BE2C (cell line): ENCODE measurements around the gene TMC4.
"Not testable (repeated sequence)": the region's sequence is repeated elsewhere in the genome, so short reads cannot be mapped to it uniquely, and the experiment has no call there.

Source experiments
- DNase-seq: peaks from one replicate; pipeline ENCODE4 v3.0.0-alpha.2; 2020
- H3K27me3 ChIP-seq: fragments of 250-450 bp; sonication (Bioruptor Pico); 2 replicates; pipeline ENCODE4 v1.5.1; 2020; ENCODE audit warnings: mild to moderate bottlenecking
- H3K36me3 ChIP-seq: fragments of 250-450 bp; sonication (Bioruptor Pico); 2 replicates; pipeline ENCODE4 v1.5.1; 2020; ENCODE audit warnings: mild to moderate bottlenecking
- H3K4me1 ChIP-seq: fragments of 250-450 bp; sonication (Bioruptor Pico); 2 replicates; pipeline ENCODE4 v1.5.1; 2020
- H3K4me3 ChIP-seq: 2 replicates; pipeline ENCODE4 v1.5.1; 2011; ENCODE audit warnings: low read depth, low read length
- H3K9me3 ChIP-seq: fragments of 250-450 bp; sonication (Bioruptor Pico); 2 replicates; pipeline ENCODE4 v1.5.1; 2020
- CTCF ChIP-seq: IDR thresholded peaks from 2 replicates; pipeline ENCODE4 v1.5.1; 2012; ENCODE audit warnings: mild to moderate bottlenecking, low read depth, low read length

TMC4 gene

GRCh38 chr19:54211235-54211634, 38.3 kb upstream of the TMC4 start:
- no peak for DNase-seq

GRCh38 chr19:54209811-54210494, 37.0 kb upstream of the TMC4 start:
- Histone ChIP-seq H3K9me3 (no peaks in the 10 kb centered on the region; the same call in 1 of the 2 replicates), H3K36me3 (peaks cover 76% of the 10 kb centered on the region), H3K4me3 (no peak overlapping the region), H3K4me1 (peaks cover 32% of the 10 kb centered on the region), H3K27me3 (no peaks in the 10 kb centered on the region)
- no peak for TF ChIP-seq CTCF
- DNase-seq: peak; percentile 70

More at GRCh38 chr19:54211235-54211634, 38.3 kb upstream of the TMC4 start:
- no peak overlapping the region for H3K4me3 ChIP-seq
- no peak for TF ChIP-seq CTCF
- no peaks in the 10 kb centered on the region for H3K27me3 ChIP-seq
- peaks cover 66% of the 10 kb centered on the region for H3K36me3 ChIP-seq
- H3K9me3 ChIP-seq: no peaks in the 10 kb centered on the region; the same call in 1 of the 2 replicates
- peaks cover 32% of the 10 kb centered on the region for H3K4me1 ChIP-seq

GRCh38 chr19:54209058-54209810, 36.3 kb upstream of the TMC4 start:
- Histone ChIP-seq H3K9me3 (no peaks in the 10 kb centered on the region; the same call in 1 of the 2 replicates), H3K4me1 (peaks cover 32% of the 10 kb centered on the region), H3K4me3 (no peak overlapping the region), H3K27me3 (no peaks in the 10 kb centered on the region), H3K36me3 (peaks cover 80% of the 10 kb centered on the region)
- TF ChIP-seq CTCF: no peak
- DNase-seq: peak; percentile 48

- H3K9me3 ChIP-seq: no peaks in the 10 kb centered on the region; the same call in 1 of the 2 replicates
- TF ChIP-seq CTCF: no peak
- DNase-seq: no peak
- no peaks in the 10 kb centered on the region for H3K27me3 ChIP-seq
- H3K4me3 ChIP-seq: no peak overlapping the region
- H3K4me1 ChIP-seq: peaks cover 32% of the 10 kb centered on the region
- peaks cover 85% of the 10 kb centered on the region for H3K36me3 ChIP-seq
Observed at GRCh38 chr19:54208784-54209057, 35.8 kb upstream of the TMC4 start.

GRCh38 chr19:54207983-54208783, 35.2 kb upstream of the TMC4 start:
- Histone ChIP-seq H3K27me3 (no peaks in the 10 kb centered on the region), H3K36me3 (peaks cover 89% of the 10 kb centered on the region), H3K4me3 (no peak overlapping the region), H3K9me3 (no peaks in the 10 kb centered on the region; the same call in 1 of the 2 replicates), H3K4me1 (peaks cover 32% of the 10 kb centered on the region)
- DNase-seq: no peak
- no peak for TF ChIP-seq CTCF

GRCh38 chr19:54207676-54207982, 34.7 kb upstream of the TMC4 start:
- no peak for DNase-seq
- peaks cover 37% of the 10 kb centered on the region for H3K4me1 ChIP-seq

GRCh38 chr19:54207193-54207592, 34.2 kb upstream of the TMC4 start:
- not testable (repeated sequence) for H3K4me3 ChIP-seq

More at GRCh38 chr19:54207676-54207982, 34.7 kb upstream of the TMC4 start:
- no peaks in the 10 kb centered on the region for H3K27me3 ChIP-seq
- no peak overlapping the region for H3K4me3 ChIP-seq
- no peak for TF ChIP-seq CTCF
- H3K36me3 ChIP-seq: peaks cover 89% of the 10 kb centered on the region
- H3K9me3 ChIP-seq: no peaks in the 10 kb centered on the region; the same call in 1 of the 2 replicates

More at GRCh38 chr19:54207193-54207592, 34.2 kb upstream of the TMC4 start:
- Histone ChIP-seq H3K4me1 (peaks cover 40% of the 10 kb centered on the region), H3K36me3 (peaks cover 91% of the 10 kb centered on the region)
- not testable (repeated sequence) for H3K27me3 ChIP-seq, DNase-seq, H3K9me3 ChIP-seq
